Measurements from ENCODE around the gene ESYT1.
"Not testable (repeated sequence)": the region's sequence is repeated elsewhere in the genome, so short reads cannot be mapped to it uniquely, and the experiment has no call there.

The ESYT1 gene

GRCh38 chr12:56104109-56104814 lies 23.8 kb upstream of the ESYT1 start, which contains the start of gene PA2G4:
TSS of gene PA2G4 (plus strand) at chr12:56104559. CDS start at chr12:56104738, 179 bp downstream.
- DNase-seq (ENCODE audit: low read depth): peak; percentile 97

GRCh38 chr12:56104815-56105608 lies 23.1 kb upstream of the ESYT1 start:
- no peak for DNase-seq (ENCODE audit: low read depth)

DNA sequence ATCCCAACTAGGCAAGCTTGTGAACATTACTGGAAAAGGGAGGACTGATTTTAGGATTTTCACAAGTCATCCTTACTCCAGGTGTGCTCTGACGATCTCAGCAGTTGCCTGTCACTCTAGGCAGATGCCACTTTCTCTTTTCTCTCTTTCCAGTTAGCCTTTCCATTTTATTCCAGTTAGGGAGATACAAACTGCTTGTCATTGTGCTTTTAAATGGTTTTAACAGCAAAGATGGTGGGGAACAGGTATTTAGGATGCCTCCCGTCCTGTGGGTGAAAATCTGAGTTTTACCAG lies 22.5 kb upstream of the ESYT1 start:
- DNase-seq (ENCODE audit: low read depth): no peak

GRCh38 chr12:56107242-56107641 lies 20.8 kb upstream of the ESYT1 start:
- no peak for DNase-seq (ENCODE audit: low read depth)

- no peak for DNase-seq (ENCODE audit: low read depth)
Measured at GRCh38 chr12:56110571-56110970, 17.5 kb upstream of the ESYT1 start.

GRCh38 chr12:56114084-56114483 lies 14.0 kb upstream of the ESYT1 start:
- DNase-seq (ENCODE audit: low read depth): no peak

DNA sequence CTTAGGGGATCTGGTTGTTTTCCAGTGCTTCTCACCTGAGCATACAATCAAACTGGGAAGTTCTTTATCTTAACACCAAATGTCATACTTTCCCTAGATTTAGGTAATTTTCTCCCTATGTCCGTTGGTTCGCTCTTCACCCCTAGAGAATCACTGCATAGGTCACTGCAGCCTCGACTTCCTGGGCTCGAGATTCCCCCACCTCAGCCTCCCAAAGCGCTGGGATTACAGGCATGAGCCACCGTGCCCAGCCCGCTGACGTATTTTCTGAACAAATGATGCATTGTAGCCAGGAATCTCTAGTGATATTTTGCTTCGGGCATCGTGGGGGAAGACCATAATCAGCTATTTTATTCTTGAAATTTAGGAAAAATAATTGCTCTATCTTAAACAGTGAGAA lies 12.7 kb upstream of the ESYT1 start:
- DNase-seq (ENCODE audit: low read depth): no peak

DNA sequence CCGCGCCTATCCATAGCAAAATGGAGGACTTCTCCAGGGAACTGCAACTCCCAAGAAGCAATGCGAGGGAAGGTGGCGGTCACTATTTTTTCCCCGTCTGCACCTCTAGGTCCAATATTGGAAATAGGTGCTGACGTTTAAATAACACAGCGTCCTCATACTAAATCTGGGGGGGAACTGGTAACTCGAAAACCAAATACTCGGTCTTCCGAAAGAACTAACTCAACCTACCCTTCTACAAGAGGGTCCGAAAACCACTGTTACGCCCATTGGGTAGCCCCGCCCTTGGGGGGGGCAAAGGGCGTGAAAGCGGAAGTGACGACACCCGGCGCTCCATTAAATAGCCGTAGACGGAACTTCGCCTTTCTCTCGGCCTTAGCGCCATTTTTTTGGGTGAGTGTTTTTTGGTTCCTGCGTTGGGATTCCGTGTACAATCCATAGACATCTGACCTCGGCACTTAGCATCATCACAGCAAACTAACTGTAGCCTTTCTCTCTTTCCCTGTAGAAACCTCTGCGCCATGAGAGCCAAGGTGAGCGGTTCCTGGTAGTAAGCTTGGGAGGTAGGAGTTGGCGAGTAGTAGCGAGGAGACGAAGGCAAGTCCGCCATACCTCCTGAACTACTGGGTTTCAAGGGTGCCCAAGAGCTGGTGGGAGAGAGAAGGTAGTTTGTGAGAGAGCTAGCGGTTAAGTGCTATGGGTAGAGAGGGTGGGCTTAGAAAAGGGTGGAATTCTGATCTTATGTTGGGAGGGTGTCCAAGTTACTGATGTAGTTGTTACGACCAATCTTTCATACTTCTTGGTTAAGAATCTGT lies 11.6 kb upstream of the ESYT1 start, which contains the start of gene RPL41:
RPL41 (plus strand) TSS at position 367 of the 815 bp plus-strand sequence.
- DNase-seq (ENCODE audit: low read depth): peak; percentile 84

- not testable (repeated sequence) for DNase-seq (ENCODE audit: low read depth)
Measured at GRCh38 chr12:56117082-56117706, 10.9 kb upstream of the ESYT1 start.

DNA sequence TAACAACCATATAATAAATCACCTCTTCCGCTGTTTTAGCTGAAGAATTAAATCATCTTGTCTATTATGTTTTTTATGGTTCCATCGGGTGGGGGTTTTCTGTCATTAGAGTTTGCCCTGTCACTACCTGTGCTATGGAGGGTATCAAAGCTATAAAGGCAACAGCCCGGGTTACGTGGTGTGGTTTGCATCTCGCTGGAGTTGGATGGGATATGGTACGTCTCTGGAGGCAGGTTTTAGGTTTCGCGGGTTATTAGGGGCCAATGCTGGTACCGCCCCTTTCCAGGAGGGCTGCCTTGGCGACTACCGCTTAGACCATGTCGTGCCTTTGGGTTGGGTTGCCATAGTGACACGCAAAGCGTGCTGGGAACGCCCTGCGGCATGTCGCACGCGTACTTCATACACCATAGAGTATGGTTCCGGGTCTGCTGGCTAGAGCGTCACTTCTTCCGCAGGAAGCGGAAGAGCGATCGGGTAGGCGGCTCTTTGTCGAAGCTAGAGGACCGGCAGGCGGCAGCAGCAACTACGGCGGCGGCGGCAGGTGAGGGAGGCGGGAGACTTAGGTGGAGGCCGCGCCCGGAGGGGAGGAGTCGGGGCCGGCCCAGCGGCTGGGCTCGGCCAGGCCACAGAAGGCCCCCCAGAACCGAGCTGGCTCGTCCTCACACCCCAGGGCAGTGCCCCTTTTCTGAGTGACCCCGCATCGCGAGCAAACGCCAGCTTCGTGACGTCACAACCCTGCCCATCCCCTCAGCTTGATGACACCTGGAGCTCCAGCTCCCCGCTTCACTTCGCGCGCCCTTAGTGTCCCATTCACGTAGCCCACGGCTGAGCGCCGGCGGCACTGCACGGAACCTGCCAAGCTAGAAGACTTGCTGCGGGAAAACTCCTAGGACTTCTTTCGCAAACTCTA lies 10.0 kb upstream of the ESYT1 start, which contains the start of gene ZC3H10:
ZC3H10 (plus strand) TSS at position 489 of the 910 bp plus-strand sequence. CDS start 2,297 bp downstream, outside the sequence.
- peak; percentile 99 for DNase-seq (ENCODE audit: low read depth)

- no peak for DNase-seq (ENCODE audit: low read depth)
Measured at GRCh38 chr12:56118688-56119357, 9.2 kb upstream of the ESYT1 start.

- peak; percentile 92 for DNase-seq (ENCODE audit: low read depth)
Measured at GRCh38 chr12:56119361-56119796, 8.7 kb upstream of the ESYT1 start.

DNA sequence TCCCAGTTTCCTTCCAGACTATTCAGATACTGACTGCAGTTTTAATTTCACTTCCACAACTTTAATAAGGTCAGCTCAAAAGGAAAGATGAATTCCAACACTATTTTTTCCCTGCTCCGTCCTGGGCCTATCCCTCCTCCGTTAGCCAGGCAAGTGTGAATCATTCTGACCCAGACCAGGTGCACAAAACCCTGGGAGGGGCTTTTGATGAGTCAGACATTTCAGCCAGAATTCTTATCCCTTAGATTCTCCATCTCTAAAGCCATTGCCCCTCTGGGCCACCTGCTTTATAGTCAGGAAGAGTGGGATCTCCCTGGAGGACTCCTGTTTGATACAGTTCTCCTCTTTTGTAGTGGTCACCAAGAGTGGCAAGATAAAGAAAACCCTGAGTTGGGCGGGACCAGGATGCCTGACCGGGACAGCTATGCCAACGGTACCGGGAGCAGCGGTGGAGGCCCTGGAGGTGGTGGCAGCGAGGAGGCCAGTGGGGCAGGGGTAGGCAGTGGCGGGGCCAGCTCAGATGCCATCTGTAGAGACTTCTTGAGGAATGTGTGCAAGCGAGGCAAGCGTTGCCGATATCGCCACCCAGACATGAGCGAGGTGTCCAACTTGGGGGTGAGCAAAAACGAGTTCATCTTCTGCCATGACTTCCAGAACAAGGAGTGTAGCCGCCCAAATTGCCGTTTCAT lies 7.8 kb upstream of the ESYT1 start:
- no peak for DNase-seq (ENCODE audit: low read depth)

- no peak for DNase-seq (ENCODE audit: low read depth)
Measured at GRCh38 chr12:56121204-56121870, 6.7 kb upstream of the ESYT1 start.

DNA sequence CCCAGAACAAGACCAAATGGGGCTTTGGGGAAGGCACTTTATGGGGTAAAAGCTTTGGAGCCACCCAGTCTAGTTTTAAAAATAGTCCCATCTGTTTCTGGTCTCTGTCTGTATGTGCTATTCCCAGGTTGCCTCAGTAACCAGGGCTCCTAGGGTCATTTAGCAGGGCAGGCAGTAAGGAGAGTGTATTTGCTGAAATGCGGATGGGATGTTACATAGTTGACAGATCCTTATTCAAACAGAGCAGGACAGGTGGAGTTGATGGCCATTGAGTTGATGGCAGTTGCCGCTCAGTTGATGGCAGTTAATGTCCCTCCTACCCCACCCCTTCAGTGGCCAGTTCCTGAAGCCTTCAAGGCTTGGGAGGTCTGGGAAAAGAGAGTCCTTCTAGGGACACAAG lies 5.4 kb upstream of the ESYT1 start:
- DNase-seq (ENCODE audit: low read depth): no peak

- no peak for DNase-seq (ENCODE audit: low read depth)
Measured at GRCh38 chr12:56124133-56124532, 3.9 kb upstream of the ESYT1 start.

- no peak for DNase-seq (ENCODE audit: low read depth)
Measured at GRCh38 chr12:56126732-56127239, 1.3 kb upstream of the ESYT1 start.

DNA sequence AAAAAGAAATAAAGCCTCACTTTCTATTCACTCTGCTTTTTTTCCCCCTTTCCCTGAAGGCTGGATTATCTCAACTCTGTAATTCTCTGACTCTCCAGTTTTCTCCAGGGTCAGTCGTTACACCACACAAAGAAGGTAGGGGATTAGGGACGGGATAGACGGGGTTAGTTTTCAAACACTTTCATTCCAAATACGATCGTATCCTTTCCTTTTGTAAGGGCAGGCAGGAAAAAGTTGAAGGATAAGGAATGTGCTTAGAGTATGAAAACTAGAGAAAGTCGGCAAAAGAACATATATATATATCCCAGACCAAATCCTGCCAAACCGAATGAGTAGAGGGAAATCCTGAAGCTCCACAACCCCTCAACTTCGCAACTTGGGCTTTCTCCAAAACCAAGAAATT lies 581 bp upstream of the ESYT1 start:
- no peak for DNase-seq (ENCODE audit: low read depth)

DNA sequence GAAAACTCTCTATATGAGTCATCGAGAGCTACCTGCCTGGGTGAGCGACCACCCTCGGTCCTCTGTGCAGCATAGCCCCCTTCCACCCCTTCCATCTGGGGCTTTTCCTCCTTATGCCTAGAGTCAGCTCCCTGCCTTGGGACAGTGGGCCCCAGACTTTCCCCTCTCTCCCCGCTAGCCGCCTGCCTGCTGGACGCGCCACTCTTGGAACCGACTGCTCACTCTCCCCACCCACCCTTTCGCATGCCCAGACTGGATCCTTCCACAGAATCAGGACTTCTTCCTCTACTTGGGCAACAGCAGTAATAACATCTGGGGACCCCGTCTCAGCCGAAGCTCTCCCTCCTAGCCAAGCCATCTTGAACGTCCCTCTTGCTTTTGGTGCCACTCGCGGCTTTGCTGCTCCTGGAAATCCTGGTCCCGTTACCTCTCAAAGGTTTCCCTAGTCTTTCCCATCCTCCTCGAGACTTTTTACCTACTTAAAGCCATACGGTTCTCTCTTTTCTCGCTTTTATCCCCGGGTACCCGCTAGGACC lies 671 bp downstream of the ESYT1 start:
- no peak for DNase-seq (ENCODE audit: low read depth)
